Left ventricle myocardium inferior (tissue), 1 donor: Measurements from ENCODE around the gene GLIPR1L1. TPM values are rescaled to one million over a fixed set of nuclear protein-coding genes. Genes with fewer than 3 reads are reported as not detected.

Experiments used
- DNase-seq: peaks from one replicate; pipeline ENCODE4 v3.0.0-alpha.2; 2020
- H3K27ac ChIP-seq: fragments of 200-600 bp; replicated peaks from 2 replicates; pipeline ENCODE4 v1.8.0; 2021
- H3K27me3 ChIP-seq: fragments of 200-600 bp; 2 replicates; pipeline ENCODE4 v1.8.0; 2021; ENCODE audit warnings: low read depth
- H3K36me3 ChIP-seq: fragments of 200-600 bp; 2 replicates; pipeline ENCODE4 v1.8.0; 2021
- H3K4me1 ChIP-seq: fragments of 200-600 bp; 2 replicates; pipeline ENCODE4 v1.8.0; 2021
- H3K4me3 ChIP-seq: fragments of 200-600 bp; 2 replicates; pipeline ENCODE4 v1.8.0; 2021; ENCODE audit warnings: mild to moderate bottlenecking, moderate library complexity
- H3K9me3 ChIP-seq: fragments of 200-600 bp; replicated peaks from 2 replicates; pipeline ENCODE4 v1.8.0; 2021
- intact Hi-C: fragments of 100-400 bp; cut with micrococcal nuclease; formaldehyde crosslinking; loops from one replicate; pipeline ENCODE4 v1.11.0; 2022
- total RNA-seq: library from RNA; stranded (reverse); fragmentation: NEBNext Ultra II Directional; extraction: Animal tissue kit (Norgen Biotek cat#: 25700); gene quantifications from one replicate; pipeline ENCODE4 v1.2.1, GENCODE V29; 2021
- TF ChIP-seq, protein P1 (sequence below): fragments of 200-600 bp; IDR thresholded peaks from 2 replicates; pipeline ENCODE4 v1.8.0; 2021; ENCODE audit warnings: antibody characterized with exemption, mild to moderate bottlenecking, borderline replicate concordance
- donor health status: DM: no; HTN: yes; CAD: no; lungs with severe emphysema.

The GLIPR1L1 gene
- total RNA-seq, 1 donor from 2014 or later = not detected

GRCh38 chr12:75294797-75295196 is 39.7 kb upstream of the GLIPR1L1 start:
- Histone ChIP-seq H3K27me3 (no peaks in the 10 kb centered on the region), H3K36me3 (peaks cover 14% of the 10 kb centered on the region), H3K4me1 (no peaks in the 10 kb centered on the region), H3K4me3 (no peak overlapping the region), H3K27ac (no peak overlapping the region), H3K9me3 (no peaks in the 10 kb centered on the region)
- TF ChIP-seq, protein P1, sequence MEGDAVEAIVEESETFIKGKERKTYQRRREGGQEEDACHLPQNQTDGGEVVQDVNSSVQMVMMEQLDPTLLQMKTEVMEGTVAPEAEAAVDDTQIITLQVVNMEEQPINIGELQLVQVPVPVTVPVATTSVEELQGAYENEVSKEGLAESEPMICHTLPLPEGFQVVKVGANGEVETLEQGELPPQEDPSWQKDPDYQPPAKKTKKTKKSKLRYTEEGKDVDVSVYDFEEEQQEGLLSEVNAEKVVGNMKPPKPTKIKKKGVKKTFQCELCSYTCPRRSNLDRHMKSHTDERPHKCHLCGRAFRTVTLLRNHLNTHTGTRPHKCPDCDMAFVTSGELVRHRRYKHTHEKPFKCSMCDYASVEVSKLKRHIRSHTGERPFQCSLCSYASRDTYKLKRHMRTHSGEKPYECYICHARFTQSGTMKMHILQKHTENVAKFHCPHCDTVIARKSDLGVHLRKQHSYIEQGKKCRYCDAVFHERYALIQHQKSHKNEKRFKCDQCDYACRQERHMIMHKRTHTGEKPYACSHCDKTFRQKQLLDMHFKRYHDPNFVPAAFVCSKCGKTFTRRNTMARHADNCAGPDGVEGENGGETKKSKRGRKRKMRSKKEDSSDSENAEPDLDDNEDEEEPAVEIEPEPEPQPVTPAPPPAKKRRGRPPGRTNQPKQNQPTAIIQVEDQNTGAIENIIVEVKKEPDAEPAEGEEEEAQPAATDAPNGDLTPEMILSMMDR = no peak
- no peak for DNase-seq
- intact Hi-C loops = no loop called here

GRCh38 chr12:75302225-75302624 is 32.2 kb upstream of the GLIPR1L1 start:
- peaks cover 8% of the 10 kb centered on the region for H3K9me3 ChIP-seq
- H3K4me3 ChIP-seq = no peak overlapping the region
- peaks cover 36% of the 10 kb centered on the region for H3K36me3 ChIP-seq
- H3K27ac ChIP-seq = no peak overlapping the region
- no peaks in the 10 kb centered on the region for H3K4me1 ChIP-seq
- H3K27me3 ChIP-seq = no peaks in the 10 kb centered on the region
- TF ChIP-seq, protein P1 = no peak
- no peak for DNase-seq
- intact Hi-C loops = no loop called here

- Histone ChIP-seq H3K36me3 (peaks cover 31% of the 10 kb centered on the region), H3K4me3 (no peak overlapping the region), H3K9me3 (peaks cover 8% of the 10 kb centered on the region), H3K27ac (no peak overlapping the region), H3K4me1 (no peaks in the 10 kb centered on the region), H3K27me3 (no peaks in the 10 kb centered on the region)
- TF ChIP-seq, protein P1 = no peak
- intact Hi-C loops = no loop called here
- DNase-seq = no peak
Measured at GRCh38 chr12:75302781-75303180, 31.7 kb upstream of the GLIPR1L1 start.

GRCh38 chr12:75305412-75306332 is 28.8 kb upstream of the GLIPR1L1 start:
- Histone ChIP-seq H3K36me3 (peaks cover 22% of the 10 kb centered on the region), H3K9me3 (peaks cover 8% of the 10 kb centered on the region), H3K4me3 (no peak overlapping the region), H3K4me1 (no peaks in the 10 kb centered on the region), H3K27me3 (no peaks in the 10 kb centered on the region), H3K27ac (no peak overlapping the region)
- DNase-seq = no peak
- intact Hi-C loops = no loop called here
- TF ChIP-seq, protein P1 = no peak

DNA sequence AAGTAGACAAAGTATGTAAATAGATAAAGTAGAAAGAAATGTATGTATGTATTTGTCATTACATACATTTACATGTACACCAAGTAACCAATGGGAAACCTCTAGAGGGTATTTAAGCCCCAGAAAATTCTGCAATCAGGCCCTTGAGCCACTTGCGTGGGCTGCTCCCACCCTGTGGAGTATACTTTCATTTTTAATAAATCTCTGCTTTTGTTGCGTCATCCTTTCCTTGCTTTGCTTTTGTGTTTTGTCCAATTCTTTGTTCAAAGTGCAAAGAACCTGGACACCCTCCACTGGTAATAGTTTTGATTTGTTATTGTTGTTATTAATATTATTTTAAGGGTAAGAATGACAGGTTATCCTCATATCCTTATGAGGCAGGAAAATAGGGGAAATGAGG is 26.2 kb upstream of the GLIPR1L1 start:
- H3K4me3 ChIP-seq = no peak overlapping the region
- TF ChIP-seq, protein P1 = no peak
- intact Hi-C loops = no loop called here
- H3K36me3 ChIP-seq = peaks cover 23% of the 10 kb centered on the region
- no peaks in the 10 kb centered on the region for H3K27me3 ChIP-seq
- no peak for DNase-seq
- H3K9me3 ChIP-seq = peaks cover 8% of the 10 kb centered on the region
- no peak overlapping the region for H3K27ac ChIP-seq
- H3K4me1 ChIP-seq = no peaks in the 10 kb centered on the region
